GM12873 (cell line): ENCODE data around the gene SYT13.

ENCODE experiments used
- CTCF ChIP-seq: IDR thresholded peaks from 2 replicates; pipeline ENCODE4 v1.5.1; 2012; ENCODE audit warnings: low read depth, mild to moderate bottlenecking, moderate library complexity, low read length, control low read depth; ENCODE audit not compliant: insufficient read depth; ENCODE audit errors: missing control alignments

SYT13 gene

GRCh38 chr11:45328726-45329125 is 42.6 kb upstream of the SYT13 start:
- TF ChIP-seq CTCF: no peak

GRCh38 chr11:45324459-45324858 is 38.3 kb upstream of the SYT13 start:
- no peak for TF ChIP-seq CTCF

- no peak for TF ChIP-seq CTCF
Observed at GRCh38 chr11:45323601-45324249, 37.6 kb upstream of the SYT13 start.

GRCh38 chr11:45322891-45323600 is 36.9 kb upstream of the SYT13 start:
- no peak for TF ChIP-seq CTCF

- TF ChIP-seq CTCF: no peak
Observed at GRCh38 chr11:45322111-45322705, 36.1 kb upstream of the SYT13 start.

GRCh38 chr11:45321669-45322068 is 35.5 kb upstream of the SYT13 start:
- TF ChIP-seq CTCF: no peak

- no peak for TF ChIP-seq CTCF
Observed at GRCh38 chr11:45321031-45321595, 35.0 kb upstream of the SYT13 start.
